GM10266 (cell line): ENCODE measurements around the gene GRIN2B.

Source experiments
- DNase-seq: peaks from one replicate; pipeline ENCODE4 v3.0.0; 2012; ENCODE audit errors: extremely low spot score
- CTCF ChIP-seq: IDR thresholded peaks from 2 replicates; pipeline ENCODE4 v1.5.1; 2012; ENCODE audit warnings: mild to moderate bottlenecking, low read depth; ENCODE audit not compliant: control insufficient read depth, insufficient read depth; ENCODE audit errors: missing control alignments

Gene GRIN2B

DNA sequence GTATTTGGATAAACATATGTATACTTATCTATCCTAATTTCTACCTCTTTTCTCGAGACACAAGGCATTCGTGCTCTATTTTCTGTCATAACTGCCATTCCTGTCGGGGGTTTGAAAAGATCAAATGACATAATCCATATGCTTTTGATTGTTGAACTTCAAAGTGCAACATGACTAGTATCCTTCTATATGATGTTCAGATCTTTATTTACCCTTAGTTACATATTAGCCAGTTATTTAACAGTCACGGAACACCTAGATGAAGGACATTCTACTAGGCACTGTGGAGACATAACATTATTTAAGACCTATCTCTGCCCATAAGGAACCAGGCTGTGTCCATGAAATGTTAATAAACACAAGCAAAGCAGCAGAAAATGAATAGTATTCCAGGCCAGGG, 11.2 kb upstream of the GRIN2B start:
- DNase-seq, result no peak
- TF ChIP-seq CTCF, result no peak

- no peak for DNase-seq
- TF ChIP-seq CTCF, result no peak
These were observed 10.7 kb upstream of the GRIN2B start for GRCh38 chr12:13992106-13992505.

GRCh38 chr12:13986031-13986430, 4.6 kb upstream of the GRIN2B start:
- no peak for TF ChIP-seq CTCF
- DNase-seq, result no peak

- DNase-seq, result no peak
- TF ChIP-seq CTCF, result peak; percentile 8
These were observed 588 bp upstream of the GRIN2B start for GRCh38 chr12:13981990-13982389.

GRCh38 chr12:13980538-13981295, 685 bp downstream of the GRIN2B start:
- TF ChIP-seq CTCF, result no peak
- no peak for DNase-seq

DNA sequence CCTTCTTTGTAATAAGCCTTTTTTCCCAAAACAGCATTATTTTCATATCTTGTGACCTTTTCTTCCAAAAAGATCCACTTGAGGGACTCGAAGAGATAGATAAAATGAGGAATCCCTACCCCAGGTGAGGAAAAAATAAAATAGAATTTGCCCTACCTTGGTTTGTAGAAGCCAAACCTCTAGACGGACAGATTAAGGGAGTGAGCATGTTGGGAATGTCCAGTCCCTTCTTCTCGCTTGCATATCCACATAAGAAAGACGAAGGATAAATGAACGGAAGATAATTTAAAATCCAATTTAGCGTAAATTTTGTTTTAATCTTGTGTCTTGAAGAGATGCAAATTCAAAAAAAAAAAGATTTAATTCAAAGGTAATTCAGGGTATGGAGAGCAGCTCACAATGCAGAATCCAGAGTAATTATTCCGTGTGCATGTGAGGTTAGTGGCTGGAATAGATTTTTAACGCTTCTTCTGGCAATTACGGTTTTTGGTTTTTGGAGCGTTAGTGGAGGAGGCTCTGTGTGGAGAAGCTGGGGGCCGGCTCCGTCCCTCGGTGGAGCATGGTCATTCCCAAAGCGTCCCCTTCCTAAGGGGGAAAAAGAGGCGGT, 1.5 kb downstream of the GRIN2B start:
- no peak for TF ChIP-seq CTCF
- no peak for DNase-seq

DNA sequence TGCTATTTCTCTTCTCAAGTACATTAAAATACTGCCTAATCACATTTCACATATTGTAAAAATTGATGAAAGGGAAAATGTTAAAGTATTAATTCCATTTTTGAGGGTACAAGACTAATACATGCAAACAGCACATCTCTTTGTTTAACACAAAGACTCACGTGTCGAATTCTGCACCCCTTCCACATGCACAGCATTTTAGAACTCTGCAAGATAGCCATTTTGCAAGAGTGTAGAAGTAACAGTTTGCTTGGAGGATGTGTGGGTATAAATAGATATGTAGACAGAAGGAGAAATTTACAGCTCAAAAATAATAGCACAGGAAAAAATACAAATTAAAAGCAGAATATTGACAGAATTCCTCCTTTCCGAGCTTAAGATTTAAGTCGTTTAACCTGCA, 2.5 kb downstream of the GRIN2B start:
- no peak for DNase-seq
- no peak for TF ChIP-seq CTCF
